ENCODE results near the gene ADRA2C.

Gene ADRA2C

DNA sequence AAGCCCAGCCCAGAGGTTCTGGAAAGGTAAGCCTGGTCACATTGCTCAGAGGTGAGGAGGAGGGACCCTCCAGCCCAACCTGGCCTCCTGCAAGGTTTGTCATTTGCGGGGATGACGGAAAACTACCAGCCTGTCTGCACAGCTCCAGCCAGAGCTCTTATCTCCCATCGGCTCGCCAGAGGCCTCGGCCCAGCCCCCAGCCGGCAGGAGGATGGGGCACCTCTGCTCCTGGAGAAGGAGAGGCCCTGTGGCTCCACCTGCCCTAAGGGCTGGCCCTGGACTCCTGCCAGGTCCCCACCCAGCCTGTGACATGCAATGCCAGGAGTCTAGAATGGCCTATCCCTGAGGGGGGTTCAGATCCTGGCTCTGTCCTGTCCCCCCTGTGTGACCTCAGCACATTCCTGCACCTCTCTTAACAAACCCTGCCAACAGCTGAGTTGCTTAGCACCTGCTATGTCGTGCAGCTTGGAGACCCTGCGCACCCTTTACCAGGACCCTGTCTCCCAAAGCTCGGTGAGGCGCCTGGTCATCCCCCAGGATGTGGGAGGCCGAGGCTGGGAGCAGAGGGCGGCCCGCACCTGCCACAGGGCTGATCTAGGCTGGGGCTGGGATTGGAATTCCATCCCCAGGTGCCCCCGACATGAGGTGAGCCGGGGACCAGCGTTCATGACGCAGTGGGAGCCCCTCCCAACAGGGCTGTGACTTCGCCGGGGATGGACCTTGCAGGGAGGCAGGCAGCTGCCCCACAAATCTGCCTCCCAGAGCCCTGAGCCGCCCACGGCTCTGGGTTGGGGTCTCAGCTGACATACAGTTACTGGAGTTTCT, 14.4 kb downstream of the ADRA2C start:
- no peak for DNase-seq

DNA sequence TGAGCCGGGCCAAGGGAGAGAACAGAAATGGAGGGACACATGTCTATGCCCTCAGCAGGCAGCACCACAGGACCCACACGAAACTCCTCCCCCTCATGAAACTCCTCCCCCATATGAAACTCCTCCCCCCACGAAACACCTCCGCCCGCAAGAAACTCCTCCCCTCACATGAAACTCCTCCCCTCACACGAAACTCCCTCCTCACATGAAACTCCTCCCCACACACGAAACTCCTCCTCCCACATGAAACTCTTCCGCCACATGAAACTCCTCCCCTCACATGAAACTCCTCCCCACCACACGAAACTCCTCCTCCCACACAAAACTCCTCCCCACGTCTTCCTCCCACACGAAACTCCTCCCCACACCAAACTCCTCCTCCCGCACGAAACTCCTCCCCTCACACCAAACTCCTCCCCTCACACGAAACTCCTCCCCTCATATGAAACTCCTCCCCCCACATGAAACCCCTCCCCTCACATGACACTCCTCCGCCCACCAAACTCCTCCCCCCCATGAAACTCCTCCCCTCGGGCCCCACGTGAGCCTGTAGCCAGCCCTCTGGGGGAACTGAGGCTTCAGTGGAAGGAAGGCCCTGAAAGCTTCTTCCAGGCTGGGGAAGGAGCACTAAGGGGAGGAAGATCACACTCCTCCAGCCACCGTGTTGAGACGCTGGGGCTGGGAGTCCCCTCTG, 15.2 kb downstream of the ADRA2C start:
- no peak for DNase-seq

DNA sequence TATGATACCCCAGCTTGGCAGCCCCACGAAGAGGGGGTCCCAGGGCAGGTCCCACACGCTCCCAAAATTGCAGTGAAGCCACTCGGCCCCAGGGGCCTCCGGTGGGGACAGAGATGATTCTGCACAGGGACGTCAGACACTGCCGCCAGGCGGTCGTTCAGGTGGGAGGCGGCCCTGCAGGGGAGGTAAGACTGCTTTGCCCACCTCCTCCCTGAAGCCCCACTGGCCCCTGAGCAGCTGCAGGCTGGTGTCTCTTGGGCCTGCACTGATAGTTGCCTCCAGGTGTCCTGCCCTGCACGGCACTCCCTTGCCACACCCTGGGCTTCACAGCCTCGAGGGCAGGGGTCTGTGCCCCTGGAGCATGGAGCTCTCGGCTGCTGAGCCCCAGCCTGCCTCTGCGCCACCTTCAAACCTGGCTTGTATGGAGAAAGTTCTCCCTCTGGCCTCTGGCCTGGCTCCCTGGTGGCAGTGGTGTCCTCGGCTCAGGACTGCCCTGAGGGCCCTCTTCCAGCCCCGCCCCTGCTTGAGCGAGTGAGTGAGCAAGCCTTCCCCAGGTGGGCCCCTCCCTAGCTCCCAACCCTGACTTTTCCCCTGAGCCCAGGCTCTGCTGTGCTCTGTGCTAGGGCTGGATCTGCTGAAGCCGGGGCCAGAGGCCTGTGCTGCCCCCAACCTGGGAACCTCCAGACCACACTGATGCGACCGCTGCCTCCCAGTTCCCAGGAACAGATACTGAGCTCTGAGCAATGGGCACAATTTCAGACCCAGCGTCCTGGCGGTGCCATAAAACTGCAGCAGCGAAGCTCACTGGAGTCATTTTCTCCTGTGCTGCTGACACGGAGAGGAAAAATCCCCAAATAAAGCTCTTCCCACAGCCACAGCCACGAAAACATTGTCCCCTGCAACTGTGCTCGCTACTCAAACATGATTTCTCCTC, 16.1 kb downstream of the ADRA2C start:
- DNase-seq = no peak

DNA sequence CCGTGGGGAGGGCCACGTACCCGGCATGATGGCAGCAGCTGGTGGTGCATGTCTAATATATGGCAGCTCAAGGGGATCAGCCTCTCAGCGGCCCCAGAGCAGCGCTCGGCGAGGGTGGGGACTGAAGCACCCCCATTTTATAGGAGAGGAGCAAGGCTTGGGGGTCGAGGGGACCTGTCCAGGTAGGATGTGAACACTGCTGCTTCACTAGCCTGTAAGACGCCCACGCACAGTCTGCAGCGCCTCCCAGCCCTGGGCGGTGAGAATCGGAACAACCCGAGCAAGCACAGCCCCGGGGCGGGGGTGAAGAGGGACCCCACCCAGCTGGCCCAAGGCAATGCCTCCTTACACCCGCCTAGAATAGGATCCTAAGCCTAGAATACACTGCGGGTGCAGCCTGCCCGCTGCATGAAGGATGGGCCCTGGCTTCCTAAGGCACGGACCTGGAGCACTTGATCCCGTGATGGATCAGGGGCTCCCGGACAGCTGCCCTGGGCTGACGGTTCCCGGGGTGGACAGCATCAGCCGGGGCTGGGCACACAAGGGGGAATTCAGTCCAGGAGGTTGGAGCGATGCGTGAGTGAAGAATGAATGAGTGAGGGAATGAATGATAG, 17.6 kb downstream of the ADRA2C start:
- no peak for DNase-seq

DNA sequence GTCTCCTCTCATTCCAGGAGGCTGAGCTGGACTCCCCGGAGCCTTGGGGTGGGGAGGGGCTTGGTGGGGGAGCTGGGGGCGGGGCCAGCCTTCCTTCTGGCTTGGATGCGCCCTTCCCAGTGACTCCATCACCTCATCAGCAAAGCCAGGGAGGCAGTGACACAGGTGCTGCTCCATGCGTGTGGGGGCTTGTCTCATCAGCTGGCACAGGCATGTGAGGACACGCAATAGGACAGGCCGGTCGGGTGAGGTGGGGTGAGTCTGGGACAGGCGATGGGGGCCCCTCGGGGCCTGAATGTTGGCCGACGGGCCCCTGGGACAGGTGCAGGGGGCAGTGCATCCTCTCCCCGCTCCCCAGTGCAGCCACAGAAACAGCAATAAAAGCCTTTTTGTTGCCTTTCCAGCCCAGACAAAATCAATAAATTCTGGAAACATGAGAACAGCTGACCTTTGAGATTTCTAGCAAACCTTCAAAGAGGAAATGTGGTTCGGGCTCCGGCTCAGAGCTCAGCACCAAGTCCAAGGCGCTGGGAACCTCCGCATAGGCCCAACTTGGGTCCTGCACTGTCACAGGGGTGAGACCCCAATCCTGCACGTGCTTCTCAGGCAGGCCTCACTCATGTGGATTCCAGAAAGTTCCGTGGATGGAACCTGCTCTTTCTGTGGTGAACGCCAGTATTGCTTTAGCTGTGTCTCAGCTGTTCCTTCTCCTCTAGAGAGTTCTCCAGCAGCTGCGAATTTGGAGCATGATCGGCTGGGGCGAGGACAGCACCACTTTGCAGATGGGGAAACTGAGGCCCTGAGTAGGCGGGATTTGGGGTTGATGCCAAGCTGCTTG, 18.5 kb downstream of the ADRA2C start:
- DNase-seq = no peak

DNA sequence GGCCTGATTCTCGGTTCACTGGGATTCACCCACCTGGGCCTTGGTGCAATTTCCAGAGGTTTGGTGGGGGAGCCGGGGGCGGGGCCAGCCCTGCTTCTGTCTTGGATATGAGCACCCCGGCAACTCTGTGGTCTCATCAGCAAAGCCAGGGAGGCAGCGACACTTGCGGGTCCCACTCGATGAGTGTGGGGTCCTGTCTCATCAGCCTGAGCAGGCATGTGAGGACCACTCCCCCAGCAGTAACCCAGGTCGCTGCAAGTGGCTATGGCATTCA, 19.0 kb downstream of the ADRA2C start:
- no peak for DNase-seq

DNA sequence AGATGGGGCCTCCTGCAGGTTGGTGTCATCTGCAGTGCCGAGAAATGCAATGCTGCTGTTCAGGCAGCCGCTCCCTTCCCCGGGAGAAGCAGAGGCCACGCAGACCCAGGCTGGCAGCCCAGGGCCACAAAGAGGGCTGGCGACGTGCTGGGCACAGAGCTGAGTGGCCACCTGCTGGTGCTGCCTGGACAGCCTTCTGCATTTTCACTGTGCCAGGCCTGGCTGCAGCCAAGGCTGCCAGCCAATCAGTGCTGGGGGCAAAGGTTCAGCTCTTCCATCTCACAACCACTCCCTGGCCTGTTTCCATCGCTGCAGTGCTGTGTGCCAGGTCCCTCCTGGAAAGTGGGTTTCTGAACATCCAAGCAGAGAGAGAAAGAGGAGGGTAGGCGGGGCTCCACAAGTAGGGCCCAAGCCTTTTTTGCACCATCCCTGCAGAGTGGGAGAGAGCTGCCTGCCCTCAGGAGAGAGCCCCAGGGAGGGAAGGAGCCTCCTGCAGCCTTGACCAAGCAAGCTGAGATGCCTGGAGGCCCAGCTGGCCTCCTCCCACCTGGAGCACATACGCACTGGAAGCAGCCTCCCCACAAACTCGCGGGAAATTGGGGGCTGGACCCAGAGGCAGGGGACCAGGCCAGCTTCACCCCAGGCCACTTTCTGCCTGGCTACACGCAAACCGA, 20.1 kb downstream of the ADRA2C start:
- no peak for DNase-seq

DNA sequence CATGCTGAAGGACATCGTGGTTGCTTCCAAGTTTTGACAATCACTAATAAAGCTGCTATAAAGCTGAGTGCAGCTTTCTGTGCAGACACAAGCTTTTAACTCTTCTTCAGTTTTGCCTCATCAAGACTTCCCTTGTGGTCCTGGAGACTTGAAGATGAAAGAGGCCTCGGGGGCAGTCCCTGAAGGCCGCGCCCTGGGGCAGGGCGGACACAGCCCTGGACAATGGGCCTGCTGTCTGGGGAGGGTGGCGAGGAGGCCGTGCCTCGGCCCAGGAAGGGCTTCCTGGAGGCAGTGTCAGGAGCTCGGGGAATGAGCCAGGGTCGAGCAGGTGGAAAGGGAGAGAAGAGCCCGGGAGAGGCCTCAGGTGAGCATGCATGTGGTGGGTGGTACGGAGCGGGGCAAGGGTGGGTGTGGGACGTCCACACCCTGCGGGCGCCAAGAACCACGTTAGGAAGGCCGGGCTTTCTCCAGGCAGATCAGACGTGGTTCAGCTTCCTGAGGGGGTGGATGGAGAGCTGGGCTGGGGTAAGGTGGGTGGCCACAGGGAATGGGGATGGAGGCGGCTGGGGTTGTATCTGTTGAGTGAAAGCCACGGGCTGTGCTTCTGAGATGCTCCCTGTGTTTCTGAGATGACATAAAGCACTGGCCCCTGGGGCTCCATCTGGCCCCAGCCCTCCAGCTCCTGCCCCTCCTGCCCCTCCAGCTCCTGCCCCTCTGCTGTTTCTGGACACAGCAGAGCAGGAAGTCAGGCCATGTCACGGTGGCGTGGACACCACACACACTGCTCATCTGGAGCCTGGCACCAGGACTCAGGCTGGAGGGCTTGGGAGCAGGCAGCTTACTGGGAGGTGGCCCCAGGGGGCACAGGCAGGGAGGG, 21.5 kb downstream of the ADRA2C start:
- DNase-seq = no peak

DNA sequence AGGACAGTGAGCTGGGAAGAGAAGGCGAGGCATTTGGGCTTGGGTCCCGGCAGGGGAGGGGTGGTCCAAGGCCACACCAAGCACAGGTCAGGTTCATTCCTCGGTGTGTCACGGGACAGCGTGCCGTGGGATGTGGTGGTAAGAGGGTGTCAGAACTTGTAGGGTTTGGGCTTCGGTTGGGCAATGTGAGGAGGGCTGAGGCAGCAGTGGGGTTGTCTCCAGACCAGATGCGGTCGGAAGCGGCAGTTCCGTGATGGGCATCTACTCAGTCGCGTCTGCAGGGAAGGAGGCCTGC, 22.1 kb downstream of the ADRA2C start:
- no peak for DNase-seq

DNA sequence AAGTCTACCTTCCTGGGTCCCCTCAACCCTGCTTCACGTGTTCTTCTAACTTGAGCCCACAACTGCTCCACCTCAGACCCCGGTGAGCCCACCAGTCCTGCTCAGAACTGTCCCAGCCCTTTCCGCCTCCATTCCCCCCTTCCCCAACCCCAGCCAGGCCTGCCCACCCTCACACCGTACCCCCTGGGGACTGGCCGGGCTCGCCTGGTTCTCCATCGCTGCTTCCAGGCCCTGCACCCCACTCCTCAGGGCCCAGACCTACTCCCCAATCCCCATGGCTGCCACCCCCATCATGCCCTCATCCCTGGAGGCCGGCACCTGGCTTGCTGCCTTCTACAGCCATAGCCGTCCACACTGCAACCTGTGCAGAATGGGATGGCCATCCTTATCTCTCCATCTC, 23.4 kb downstream of the ADRA2C start:
- DNase-seq = no peak

DNA sequence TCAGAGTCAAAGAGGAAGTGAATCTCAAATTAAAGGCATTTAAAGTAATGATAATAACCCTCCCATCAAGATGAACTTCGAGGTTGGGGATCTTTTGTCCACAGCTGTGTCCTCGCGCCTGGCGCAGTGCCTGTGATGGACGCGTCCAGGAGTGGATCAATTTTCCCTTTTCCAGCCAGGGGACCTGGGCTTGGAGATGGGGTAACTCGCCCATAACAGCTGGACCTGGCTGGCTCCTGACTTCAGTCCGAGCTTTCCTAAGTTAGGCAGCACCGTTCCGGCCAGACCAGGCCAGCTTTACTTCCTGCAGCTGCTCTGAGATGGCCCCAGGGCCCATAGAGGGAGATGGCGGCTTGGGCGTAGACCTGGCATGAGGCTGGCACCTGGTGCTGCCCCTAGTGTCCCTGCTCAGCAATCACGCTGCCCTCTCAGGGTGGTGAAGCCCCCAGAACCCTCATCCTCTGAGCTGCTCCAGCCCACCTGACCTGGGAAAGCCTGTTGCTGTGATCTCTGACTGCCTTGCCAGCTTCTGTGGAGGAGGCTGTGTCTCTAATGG, 23.9 kb downstream of the ADRA2C start:
- DNase-seq = no peak

DNA sequence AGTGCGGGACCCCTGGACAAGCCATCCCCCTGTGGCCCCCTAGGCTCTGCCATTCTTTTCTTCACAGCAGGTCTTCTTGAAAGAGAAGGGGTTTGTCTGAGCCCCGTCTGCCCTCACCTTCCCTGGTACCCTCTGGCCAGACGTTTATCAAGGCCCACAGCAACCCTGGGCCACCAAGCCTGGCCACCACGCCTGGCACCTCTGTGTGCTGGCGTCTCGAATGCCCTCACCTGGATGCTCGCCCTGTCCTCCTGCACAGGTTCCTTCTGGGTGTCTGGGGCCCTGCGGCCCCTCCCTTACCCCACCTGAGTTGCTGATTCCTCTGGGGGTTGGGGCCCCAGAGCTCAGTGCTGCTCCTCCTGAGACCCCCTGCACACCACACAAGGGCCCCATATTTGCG, 25.1 kb downstream of the ADRA2C start:
- no peak for DNase-seq

DNA sequence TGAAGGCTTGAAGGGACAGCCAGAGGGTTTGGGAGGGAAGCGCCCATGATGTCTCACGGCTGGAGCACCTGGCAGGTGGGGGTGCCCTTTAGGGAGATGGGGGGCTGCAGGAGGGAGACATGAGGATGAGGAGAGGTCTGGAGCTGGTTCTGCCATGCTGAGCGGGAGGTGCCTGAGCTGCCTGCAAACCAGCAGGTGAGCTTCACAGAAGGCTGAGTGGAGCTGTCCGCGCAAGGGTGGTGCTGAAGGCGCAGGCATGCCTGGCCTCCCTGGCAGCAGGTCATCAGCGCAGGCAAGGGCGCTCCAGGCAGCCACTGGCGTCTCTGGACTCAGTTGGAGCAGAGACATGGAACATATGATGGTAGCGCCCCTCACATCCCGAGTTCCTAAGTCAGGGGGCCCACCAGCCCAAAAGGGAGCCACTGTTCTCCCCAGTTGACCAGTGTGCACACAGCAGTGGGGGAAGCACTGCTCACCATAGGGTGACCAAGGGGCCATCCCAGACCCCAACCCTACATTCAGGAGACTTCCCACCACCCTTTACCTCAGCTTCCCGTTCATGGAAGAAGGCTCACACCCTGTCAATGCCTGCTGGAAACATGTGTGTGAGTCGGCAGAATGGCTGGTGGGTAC, 25.8 kb downstream of the ADRA2C start:
- DNase-seq = no peak

DNA sequence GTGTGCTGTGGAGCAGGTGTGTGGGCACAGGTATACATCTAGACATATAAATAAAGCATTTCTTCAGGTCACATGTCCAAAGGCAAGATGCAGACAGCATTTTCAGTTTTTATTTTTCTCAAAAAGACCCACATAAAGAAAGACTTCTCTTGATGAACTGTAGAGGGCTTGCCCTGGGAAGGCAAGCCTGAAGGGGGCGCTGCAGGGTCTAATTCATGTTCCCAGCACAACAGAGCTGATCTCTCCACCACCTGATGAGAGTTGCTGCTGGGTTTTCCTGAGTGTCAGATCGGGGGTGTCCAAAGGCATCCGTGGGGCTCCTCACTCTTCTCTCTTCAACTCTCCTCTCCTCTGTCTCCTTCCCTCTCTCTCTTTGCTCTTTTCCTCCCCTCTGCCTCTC, 26.6 kb downstream of the ADRA2C start:
- no peak for DNase-seq

DNA sequence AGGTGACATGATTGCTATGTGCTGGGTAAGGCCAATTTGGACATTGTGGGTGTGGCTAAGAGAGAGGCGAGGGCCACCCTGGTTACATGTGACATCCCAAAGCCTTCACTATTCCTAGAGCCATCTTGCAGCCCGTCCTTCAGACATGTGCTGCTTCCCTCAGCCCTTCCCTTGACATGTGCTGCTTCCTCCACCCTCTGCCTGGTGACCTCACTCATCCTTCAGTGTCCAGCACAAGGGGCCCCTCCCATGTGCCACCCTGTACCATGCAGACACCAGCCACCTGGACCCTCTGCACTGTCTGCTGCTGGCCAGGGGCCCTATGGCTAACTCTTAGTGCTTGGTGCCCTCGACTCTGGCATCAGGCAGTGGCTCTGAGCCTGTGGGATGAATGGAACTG, 27.4 kb downstream of the ADRA2C start:
- DNase-seq = no peak

DNA sequence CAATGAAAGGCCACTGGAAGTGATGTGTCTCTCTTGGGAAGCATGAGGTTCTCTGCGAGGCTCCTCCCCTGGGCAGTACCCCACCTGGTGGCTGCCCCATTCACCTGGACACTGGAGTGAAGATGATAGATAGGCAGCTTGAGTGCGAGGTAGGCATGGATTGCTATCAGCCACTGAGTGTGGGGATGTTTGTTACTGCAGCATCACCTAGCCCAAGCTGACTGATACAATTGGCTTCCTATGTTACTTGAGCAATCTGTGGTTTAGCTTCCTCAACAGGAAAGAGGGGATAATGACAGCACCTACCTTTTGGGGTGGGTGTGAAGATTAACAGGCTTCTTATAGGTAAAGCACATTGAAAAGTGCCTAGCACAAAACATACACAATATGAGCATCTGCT, 30.8 kb downstream of the ADRA2C start:
- DNase-seq = no peak

DNA sequence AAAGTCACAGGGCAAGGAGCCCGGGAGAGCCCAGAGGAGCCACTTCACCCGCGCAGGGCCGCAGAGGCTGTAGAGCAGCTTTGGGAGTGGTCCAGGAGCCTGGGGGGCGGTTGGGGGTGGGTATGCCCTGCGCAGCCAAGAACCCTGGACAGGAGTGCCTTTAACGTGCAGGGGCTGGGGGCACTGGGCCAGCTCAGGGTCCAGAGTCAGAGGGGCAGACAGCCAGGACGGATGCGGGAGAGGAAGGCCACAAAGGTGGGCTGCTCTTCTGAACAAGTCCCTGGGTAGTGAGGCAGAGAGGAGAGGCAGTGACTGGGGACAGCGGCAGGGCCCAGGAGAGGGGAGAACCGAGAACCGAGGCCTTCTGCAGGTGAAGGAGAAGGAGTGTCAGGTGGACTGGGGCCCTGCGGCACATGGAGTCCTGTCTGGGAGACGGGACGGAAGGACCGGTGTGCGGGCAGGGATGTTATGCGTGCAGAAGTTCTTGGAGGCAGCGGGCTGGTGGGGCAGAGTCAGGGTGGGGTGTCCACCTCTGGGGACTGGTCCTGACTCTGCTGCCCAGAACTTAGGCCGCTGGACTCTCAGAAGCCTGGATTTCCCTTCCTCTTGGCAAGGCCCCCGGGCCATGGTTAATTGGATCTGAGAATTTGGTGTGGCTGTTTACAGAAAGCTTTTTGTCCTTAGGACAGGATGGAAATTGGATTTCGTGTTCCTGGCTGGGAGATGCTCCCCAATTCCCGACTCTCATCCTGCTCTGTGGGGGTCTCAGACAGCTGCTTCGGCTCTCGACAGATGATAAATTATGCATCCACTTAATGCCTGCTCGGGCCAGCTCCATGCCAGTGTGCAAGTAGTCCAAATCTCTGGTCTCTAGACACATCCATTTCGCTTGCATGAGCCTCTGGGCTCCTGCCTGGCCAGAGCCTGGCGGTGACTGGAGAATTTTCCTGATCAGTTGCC, 31.9 kb downstream of the ADRA2C start:
- DNase-seq = no peak

DNA sequence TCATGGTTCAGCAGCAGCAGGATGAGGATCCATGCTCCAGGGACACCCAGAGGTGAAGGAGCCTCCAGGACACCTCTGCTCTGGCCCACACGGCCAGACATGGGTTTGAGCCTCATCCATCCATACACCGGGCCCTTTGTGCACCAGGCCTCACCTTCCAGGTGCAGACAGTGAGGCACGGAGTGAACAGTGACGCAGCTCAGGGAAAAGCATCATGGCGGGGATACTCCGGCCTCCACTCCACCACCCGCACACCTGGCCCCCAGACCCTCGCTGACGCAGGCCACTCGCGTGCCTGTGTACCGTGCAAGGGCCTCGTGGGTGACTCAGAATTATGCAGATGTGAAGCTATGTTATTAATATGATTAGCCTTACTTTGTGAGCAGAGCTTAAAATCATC, 33.3 kb downstream of the ADRA2C start:
- DNase-seq = no peak

DNA sequence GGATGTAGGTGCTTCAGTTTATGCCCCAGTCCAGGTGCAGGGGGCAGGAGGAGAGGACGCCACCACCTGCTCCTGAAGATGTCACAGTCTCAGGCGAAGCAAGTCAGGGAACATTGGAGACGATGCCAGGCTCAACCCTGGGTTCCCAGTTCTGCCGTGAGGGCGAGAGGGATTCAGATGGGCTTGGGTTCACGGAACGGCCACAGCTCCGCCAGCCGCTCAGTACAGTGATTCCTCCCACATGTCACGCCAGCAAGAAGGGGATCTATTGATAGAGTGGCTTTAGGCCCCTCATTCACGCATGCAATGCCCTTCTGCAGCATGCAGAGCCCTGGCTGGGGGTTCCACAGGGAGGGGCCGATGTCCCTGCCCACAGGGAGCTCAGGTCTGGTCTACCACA, 34.2 kb downstream of the ADRA2C start:
- DNase-seq = no peak
